ENCODE results near the gene MMUT.
"Not testable (repeated sequence)": the region's sequence is repeated elsewhere in the genome, so short reads cannot be mapped to it uniquely, and the experiment has no call there.

Gene MMUT

GRCh38 chr6:49416195-49416594 is 46.9 kb downstream of the MMUT start:
- DNase-seq (ENCODE audit: low read depth), result no peak

- DNase-seq (ENCODE audit: low read depth), result no peak
Observed at GRCh38 chr6:49415358-49415757, 47.7 kb downstream of the MMUT start.

GRCh38 chr6:49410564-49410963 is 52.5 kb downstream of the MMUT start:
- DNase-seq (ENCODE audit: low read depth), result peak; percentile 9

GRCh38 chr6:49409951-49410542 is 53.0 kb downstream of the MMUT start:
- peak; percentile 80 for DNase-seq (ENCODE audit: low read depth)

GRCh38 chr6:49406250-49406970 is 56.6 kb downstream of the MMUT start:
- DNase-seq (ENCODE audit: low read depth), result no peak

- DNase-seq (ENCODE audit: low read depth), result no peak
Observed at GRCh38 chr6:49401063-49401462, 62.0 kb downstream of the MMUT start.

GRCh38 chr6:49386667-49387508 is 76.2 kb downstream of the MMUT start:
- DNase-seq (ENCODE audit: low read depth), result not testable (repeated sequence)

- DNase-seq (ENCODE audit: low read depth), result no peak
Observed at GRCh38 chr6:49384904-49385303, 78.1 kb downstream of the MMUT start.
